AG08396 (cell line): ENCODE measurements around the gene PLEKHM1.
"Not testable (repeated sequence)": the region's sequence is repeated elsewhere in the genome, so short reads cannot be mapped to it uniquely, and the experiment has no call there.

Experiments
- DNase-seq: peaks from one replicate; pipeline ENCODE4 v3.0.0; 2012; ENCODE audit warnings: low spot score, mixed read lengths

Gene PLEKHM1

DNA sequence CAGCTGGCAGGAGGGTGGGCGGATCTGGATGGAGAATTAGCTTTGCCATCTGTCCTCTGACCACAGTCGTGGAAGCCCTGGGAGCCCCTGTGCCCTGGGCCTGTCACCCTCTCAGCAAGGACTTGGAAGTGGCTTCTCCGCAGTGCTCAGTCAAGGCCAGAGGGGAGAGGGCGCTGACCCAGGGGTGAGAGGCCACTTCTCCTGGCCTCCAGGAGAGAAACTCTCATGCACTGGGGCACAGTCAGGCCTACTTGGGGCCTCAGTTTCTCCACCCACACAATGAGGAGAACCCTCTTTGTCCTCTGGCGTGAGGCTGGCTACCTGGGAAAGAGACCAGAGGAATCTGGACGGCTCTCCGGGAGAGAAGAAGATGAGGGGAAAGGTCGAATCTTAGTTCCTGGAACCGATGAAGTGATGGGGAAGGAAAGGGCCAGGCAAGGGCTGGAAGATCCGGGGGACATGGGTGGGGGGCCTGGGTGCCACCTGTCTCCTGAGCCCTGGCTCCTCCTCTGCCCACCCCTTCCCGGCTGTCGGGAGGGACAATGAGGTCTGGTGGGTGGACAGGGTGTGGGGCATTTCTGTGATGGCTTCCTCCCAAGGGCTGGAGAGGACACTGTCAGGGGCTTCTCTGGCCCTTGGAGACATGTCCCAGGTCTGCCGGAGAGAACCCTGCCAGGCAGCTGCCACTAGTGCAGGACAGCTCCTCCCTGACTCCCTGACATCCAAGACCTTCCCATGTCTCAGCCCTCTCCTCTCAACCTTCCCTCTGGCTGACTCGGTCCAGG is 48.8 kb downstream of the PLEKHM1 start:
- DNase-seq: no peak

- DNase-seq: not testable (repeated sequence)
Observed at GRCh38 chr17:45440839-45441515, 49.5 kb downstream of the PLEKHM1 start.

DNA sequence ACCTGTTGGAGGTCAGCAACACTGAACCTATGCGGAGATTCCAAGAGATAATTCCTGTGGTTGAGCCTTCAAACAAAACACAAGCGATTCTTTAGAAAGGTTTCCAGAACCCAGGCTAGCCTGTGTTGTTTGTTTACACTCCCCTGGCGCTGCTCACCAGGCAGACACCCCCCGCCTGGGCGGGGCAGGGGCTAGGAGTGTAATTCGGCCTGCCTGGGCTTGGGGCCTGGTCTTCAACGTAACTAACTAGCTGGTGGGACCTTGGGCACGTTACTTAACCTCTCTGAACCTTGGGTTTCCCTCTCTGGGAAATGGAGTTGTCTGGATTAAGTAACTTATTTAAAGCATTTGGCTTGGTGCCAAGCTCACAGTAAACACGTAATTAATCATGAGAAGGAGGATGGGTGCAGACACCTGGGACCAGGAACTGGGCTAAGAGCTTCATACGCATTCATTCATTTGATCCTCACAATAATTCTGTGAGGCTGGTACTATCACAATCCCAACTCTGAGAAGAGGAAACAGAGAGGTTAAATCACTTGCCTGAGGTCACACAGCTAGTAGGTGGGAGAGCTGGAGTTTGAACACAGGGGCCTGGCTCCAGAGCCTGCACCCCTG is 50.3 kb downstream of the PLEKHM1 start:
- DNase-seq: no peak

DNA sequence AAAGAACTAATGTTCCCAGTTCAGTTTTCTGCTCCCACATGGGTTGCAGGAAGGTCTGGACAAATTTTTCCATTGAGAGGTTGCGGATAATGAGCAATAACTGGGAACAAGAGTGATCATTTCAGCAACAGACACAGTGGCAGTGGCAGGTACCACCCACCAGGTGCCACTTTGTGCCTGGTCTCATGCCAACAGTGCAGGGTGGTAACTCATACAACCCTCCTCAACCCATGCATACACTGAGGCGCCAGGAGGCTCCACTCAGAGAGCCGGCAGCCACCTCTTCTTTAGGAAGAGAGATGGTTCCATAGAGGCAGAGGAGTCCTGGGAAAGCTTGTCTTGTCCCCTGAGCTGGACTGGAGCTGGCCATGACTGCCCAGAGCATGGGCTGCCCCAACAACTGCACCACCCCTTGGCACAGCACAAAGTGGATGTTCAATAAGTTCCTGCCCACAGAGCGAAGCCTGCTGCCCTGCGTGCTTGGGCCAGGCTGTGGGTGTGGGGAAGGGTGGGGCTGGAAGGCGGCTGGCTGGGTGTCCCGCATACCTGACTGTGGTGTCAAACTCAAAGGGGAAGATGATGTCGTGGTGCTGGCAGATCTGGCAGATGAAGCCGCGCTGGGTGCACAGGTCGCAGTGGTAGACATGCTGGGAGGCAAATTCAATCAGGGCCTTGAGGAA is 51.5 kb downstream of the PLEKHM1 start:
- no peak for DNase-seq

GRCh38 chr17:45437465-45438283 is 52.8 kb downstream of the PLEKHM1 start:
- no peak for DNase-seq

DNA sequence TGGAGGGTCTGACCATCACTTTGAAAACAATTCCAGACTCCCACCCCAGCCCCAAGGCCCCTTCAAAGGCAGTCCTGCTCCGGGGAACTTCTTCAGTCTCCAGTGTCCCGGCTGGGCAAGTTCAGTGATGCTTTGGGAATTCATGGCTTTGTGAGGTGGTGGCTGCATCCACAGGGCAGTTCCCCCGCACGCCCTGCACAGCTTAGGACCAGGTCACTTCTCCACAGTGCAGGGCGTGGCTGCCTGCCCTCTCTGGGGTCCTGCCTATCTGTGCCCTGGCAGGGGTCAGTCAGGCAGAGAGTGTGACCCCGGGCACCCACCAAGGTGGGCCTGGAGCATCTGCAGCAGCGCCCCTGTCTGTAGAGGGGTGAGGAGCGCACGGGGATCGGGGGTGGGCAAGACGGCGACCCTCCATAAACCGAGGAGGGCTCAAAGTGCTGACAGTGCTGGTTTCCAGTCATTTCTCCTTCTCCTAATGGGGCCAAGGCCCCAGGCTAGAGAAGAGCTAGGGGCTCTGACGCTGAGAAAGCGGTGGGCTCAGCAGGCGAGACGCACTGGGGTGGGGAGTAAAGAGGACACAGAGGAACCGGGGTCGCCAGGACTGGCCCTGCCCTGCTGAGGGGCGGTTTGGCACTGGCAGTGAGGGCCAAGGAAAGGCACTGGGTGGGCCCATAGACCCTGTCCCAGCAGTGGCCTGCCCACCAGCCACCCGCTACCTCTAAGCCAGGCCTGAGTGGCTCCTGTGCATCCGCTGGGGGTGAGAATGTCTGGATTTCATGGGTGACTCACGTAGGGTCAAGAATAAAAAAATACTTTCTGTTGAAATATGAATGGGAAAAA is 53.7 kb downstream of the PLEKHM1 start:
- DNase-seq: no peak

- no peak for DNase-seq
Observed at GRCh38 chr17:45436161-45436560, 54.4 kb downstream of the PLEKHM1 start.

GRCh38 chr17:45435481-45435880 is 55.0 kb downstream of the PLEKHM1 start:
- no peak for DNase-seq

- DNase-seq: no peak
Observed at GRCh38 chr17:45433159-45433535, 57.4 kb downstream of the PLEKHM1 start.

DNA sequence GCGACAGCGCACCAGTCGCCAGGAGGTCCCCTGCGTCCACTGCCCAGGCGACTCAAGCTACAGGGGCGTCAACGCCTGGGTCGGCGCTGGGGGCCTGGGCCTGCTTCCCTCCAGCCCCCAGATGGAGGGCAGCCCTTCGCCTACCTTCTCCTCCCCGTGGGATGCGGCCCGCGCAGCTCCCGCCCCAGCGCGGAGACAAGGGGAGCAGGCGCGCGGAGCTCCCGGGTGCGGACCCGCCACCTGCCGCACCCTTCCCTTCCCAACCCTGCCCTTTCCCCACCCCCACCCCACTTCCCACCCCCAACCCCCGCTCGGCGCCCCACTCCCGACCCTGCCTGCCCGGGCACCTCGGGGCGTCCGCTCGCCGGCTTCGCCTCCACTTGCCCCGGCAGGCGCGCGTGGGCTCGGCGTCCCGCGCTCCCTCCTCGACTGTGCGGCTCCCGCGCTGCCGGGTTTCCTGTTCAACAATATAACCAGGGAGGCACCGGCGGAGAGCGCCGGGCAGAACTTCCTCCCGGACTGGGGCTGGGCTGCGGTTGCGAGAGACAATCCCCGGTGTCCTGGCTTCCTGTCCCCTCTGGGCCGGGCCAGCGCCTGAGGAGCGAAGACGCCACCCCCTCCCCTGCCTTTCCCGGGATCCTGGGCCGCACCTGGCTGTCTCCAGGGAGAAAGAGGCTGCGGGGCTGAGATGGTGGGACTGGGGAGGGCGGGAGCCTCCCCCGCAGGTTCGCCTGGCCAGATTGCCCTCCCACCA is 57.9 kb downstream of the PLEKHM1 start, which contains the start of gene ARHGAP27:
Gene ARHGAP27 (minus strand): TSS at position 466 of the 754 bp plus-strand sequence. CDS start 2,591 bp downstream, outside the sequence.
- no peak for DNase-seq

DNA sequence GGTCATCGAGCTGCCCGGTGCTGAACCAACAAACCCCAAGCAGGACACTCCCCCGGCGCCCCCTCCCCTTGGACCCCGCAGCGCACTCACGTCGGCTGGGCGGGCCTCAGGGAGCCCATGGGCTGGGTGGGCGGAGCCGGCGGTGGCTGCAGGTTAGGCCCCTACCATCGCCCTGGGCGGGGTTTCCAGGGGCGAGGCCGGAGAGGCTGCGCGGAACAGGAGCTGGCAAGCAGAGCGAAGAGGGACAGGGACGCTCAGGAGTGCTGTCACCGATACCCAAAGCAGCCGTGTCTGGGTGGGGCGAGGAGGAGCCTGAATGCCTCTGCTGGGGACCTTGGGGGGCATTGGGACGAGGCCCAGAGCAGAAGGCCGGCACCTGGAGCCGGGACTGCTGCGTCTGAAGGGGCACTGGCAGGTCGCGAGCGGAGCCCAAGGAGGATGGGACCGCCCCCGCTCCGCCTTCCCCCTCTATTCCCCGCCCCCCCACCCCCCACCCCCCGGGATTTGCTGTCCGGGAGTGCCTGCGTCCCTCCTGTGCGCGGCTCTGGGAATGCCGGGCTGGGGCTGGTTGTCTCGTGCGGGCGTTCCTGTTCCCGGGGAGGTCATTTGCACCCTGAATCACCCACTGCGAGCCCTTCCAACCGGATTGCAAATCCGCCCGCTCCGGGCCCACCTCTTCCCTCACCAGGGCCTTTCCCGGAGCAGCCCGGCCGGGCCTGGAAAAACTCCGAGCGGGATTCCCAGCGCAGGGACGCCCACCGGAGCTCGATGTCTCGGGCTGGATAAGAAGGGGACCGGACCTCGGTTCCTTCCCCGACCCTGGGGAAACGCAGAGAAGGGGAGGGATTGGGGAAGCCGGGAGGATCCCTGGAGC is 58.8 kb downstream of the PLEKHM1 start:
- peak; percentile 81 for DNase-seq

GRCh38 chr17:45430738-45431530 is 59.6 kb downstream of the PLEKHM1 start:
- DNase-seq: peak; percentile 64

- DNase-seq: no peak
Observed at GRCh38 chr17:45430006-45430737, 60.3 kb downstream of the PLEKHM1 start.

DNA sequence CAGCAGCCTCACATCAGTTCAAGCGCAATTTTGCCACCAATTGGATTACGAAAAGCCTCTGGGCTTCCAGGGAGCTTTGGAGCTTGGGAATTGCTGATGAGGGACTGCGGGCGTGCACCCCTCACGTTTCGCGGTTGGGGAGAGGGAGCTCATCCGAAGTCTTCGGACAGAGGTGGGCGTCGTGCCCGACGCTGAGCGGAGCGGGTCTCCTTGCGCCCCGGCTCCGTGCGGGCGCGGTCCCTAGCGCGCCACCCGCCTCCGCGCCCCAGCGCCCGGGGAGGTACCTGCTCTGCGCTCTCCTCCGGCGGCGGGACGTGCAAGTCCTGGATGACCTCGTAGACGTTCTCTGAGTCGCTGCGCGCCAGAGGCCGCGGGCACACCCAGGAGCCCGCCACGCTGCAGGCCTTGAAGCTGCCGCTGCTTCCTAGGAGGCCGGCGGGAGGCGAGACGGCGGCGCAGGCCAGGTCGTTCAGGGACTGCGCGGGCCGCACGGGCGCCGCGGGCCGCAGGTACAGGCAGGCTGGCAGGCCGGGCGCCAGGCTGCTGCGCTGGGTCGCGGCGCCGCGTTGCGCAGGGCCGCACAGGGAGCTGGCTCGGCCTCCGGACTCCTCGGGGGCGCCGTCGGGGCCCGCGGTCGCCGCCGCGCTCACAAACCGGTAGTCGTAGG is 61.0 kb downstream of the PLEKHM1 start:
- DNase-seq: no peak

- no peak for DNase-seq
Observed at GRCh38 chr17:45428931-45429338, 61.6 kb downstream of the PLEKHM1 start.

- peak; percentile 86 for DNase-seq
Observed at GRCh38 chr17:45428050-45428617, 62.4 kb downstream of the PLEKHM1 start.
